WTC11 (cell line): Measurements from ENCODE around the gene KCTD21. TPM values are rescaled to one million over a fixed set of nuclear protein-coding genes. Genes with fewer than 3 reads are reported as not detected.

Source experiments
- ATAC-seq: fragments of 200-7000 bp; cut with Tn5 transposase; 2 replicates; pipeline ENCODE4 v1.10.0; 2021; ENCODE audit warnings: mild to moderate bottlenecking, moderate library complexity
- CTCF ChIA-PET: fragments of 300-600 bp; sonication (Branson Sonifier 250); formaldehyde crosslinking; loops from one replicate; lab custom pipeline; 2021; ENCODE audit warnings: antibody characterized with exemption; lab: Charles Lee
- POLR2A ChIA-PET: fragments of 350-600 bp; sonication (Branson Sonifier 250); formaldehyde crosslinking; loops from one replicate; lab custom pipeline; 2021; ENCODE audit warnings: antibody characterized with exemption; lab: Charles Lee
- DNase-seq: peaks from one replicate; pipeline ENCODE4 v3.0.0; 2021; ENCODE audit warnings: low spot score
- H3K27ac Mint-ChIP-seq: 2 replicates; pipeline ENCODE4 v1.8.0; 2021; ENCODE audit warnings: mixed read lengths
- H3K27me3 Mint-ChIP-seq: 2 replicates; pipeline ENCODE4 v1.8.0; 2021; ENCODE audit warnings: low read depth, mild to moderate bottlenecking, moderate library complexity, mixed read lengths
- H3K36me3 Mint-ChIP-seq: 2 replicates; pipeline ENCODE4 v1.8.0; 2021; ENCODE audit warnings: mixed read lengths
- H3K4me1 Mint-ChIP-seq: 2 replicates; pipeline ENCODE4 v1.8.0; 2022; ENCODE audit warnings: mixed read lengths
- H3K4me3 Mint-ChIP-seq: 2 replicates; pipeline ENCODE4 v1.8.0; 2021; ENCODE audit warnings: mild to moderate bottlenecking, moderate library complexity, mixed read lengths
- H3K9me3 Mint-ChIP-seq: 2 replicates; pipeline ENCODE4 v1.8.0; 2021; ENCODE audit warnings: mixed read lengths
- ARID4B ChIP-seq: sonication (generic); formaldehyde crosslinking; IDR thresholded peaks from 2 replicates; pipeline ENCODE4 v1.8.0; 2023; ENCODE audit warnings: missing genetic modification reagents, mild to moderate bottlenecking, borderline replicate concordance
- ATF3 ChIP-seq: sonication (generic); formaldehyde crosslinking; conservative IDR thresholded peaks from 2 replicates; pipeline ENCODE4 v1.8.1; 2022; ENCODE audit warnings: mild to moderate bottlenecking, missing genetic modification reagents
- ATF6 ChIP-seq: sonication (generic); formaldehyde crosslinking; IDR thresholded peaks from 2 replicates; pipeline ENCODE4 v1.8.1; 2023; ENCODE audit warnings: mild to moderate bottlenecking, missing genetic modification reagents
- ERG ChIP-seq: fragments of 250-450 bp; sonication (Bioruptor Pico); IDR thresholded peaks from 2 replicates; pipeline ENCODE4 v1.8.0; 2021; ENCODE audit warnings: mild to moderate bottlenecking
- GTF2I ChIP-seq: fragments of 250-450 bp; sonication (Bioruptor Pico); conservative IDR thresholded peaks from 2 replicates; pipeline ENCODE4 v1.4.0; 2021; ENCODE audit warnings: mild to moderate bottlenecking
- KAT7 ChIP-seq: sonication (generic); formaldehyde crosslinking; IDR thresholded peaks from 2 replicates; pipeline ENCODE4 v1.8.1; 2023; ENCODE audit warnings: missing genetic modification reagents, mild to moderate bottlenecking, borderline replicate concordance
- NR1H2 ChIP-seq: sonication (generic); formaldehyde crosslinking; IDR thresholded peaks from 2 replicates; pipeline ENCODE4 v1.9.0; 2021; ENCODE audit warnings: mild to moderate bottlenecking, moderate library complexity, missing genetic modification reagents
- OVOL2 ChIP-seq: fragments of 250-450 bp; sonication (Bioruptor Pico); IDR thresholded peaks from 2 replicates; pipeline ENCODE4 v1.9.0; 2021; ENCODE audit warnings: mild to moderate bottlenecking, borderline replicate concordance
- PRRX2 ChIP-seq: fragments of 250-450 bp; sonication (Bioruptor Pico); IDR thresholded peaks from 2 replicates; pipeline ENCODE4 v1.8.0; 2021; ENCODE audit warnings: mild to moderate bottlenecking
- SMAD3 ChIP-seq: sonication (generic); formaldehyde crosslinking; IDR thresholded peaks from 2 replicates; pipeline ENCODE4 v1.8.0; 2022; ENCODE audit warnings: missing genetic modification reagents, mild to moderate bottlenecking, borderline replicate concordance
- SMAD4 ChIP-seq: sonication (generic); formaldehyde crosslinking; IDR thresholded peaks from 2 replicates; pipeline ENCODE4 v1.8.0; 2022; ENCODE audit warnings: mild to moderate bottlenecking, missing genetic modification reagents
- TEAD4 ChIP-seq: sonication (generic); formaldehyde crosslinking; IDR thresholded peaks from 2 replicates; pipeline ENCODE4 v1.8.0; 2022; ENCODE audit warnings: mild to moderate bottlenecking, missing genetic modification reagents
- ZBTB21 ChIP-seq: sonication (generic); formaldehyde crosslinking; IDR thresholded peaks from 2 replicates; pipeline ENCODE4 v1.8.1; 2023; ENCODE audit warnings: mild to moderate bottlenecking, missing genetic modification reagents, borderline replicate concordance
- ZNF121 ChIP-seq: sonication (generic); formaldehyde crosslinking; IDR thresholded peaks from 2 replicates; pipeline ENCODE4 v1.8.0; 2023; ENCODE audit warnings: missing genetic modification reagents
- ZNF138 ChIP-seq: sonication (generic); formaldehyde crosslinking; conservative IDR thresholded peaks from 2 replicates; pipeline ENCODE4 v1.8.1; 2022; ENCODE audit warnings: mild to moderate bottlenecking, moderate library complexity, missing genetic modification reagents
- ZNF263 ChIP-seq: sonication (generic); formaldehyde crosslinking; IDR thresholded peaks from 2 replicates; pipeline ENCODE4 v1.8.1; 2022; ENCODE audit warnings: low read depth, mild to moderate bottlenecking, moderate library complexity, missing genetic modification reagents
- ZNF317 ChIP-seq: sonication (generic); formaldehyde crosslinking; IDR thresholded peaks from 2 replicates; pipeline ENCODE4 v1.8.1; 2023; ENCODE audit warnings: low read depth, mild to moderate bottlenecking, moderate library complexity, missing genetic modification reagents, borderline replicate concordance
- ZNF396 ChIP-seq: fragments of 250-450 bp; sonication (Bioruptor Pico); IDR thresholded peaks from 2 replicates; pipeline ENCODE4 v1.8.0; 2021; ENCODE audit warnings: mild to moderate bottlenecking, moderate library complexity, borderline replicate concordance
- total RNA-seq: library from RNA; stranded (reverse); gene quantifications from 3 replicates; pipeline ENCODE4 v1.2.3, GENCODE V29; 2021

The KCTD21 gene
- total RNA-seq, 1 experiment from 2014 or later, result 2.8 TPM

GRCh38 chr11:78192223-78192719 is 3.8 kb upstream of the KCTD21 start:
- ATAC-seq (no peak), DNase-seq (no peak)
- Mint-ChIP-seq H3K27me3 (no peaks in the 10 kb centered on the region; the same call in 1 of the 2 replicates), H3K4me1 (peaks cover 15% of the 10 kb centered on the region), H3K36me3 (no peaks in the 10 kb centered on the region), H3K27ac (no peak overlapping the region), H3K4me3 (no peak overlapping the region), H3K9me3 (no peaks in the 10 kb centered on the region)
- ChIA-PET POLR2A (no interaction called here), CTCF (interaction anchor here (0.7 kb wide), 1 partner anchor 1394 kb away, joined by 4 read pairs; no protein-coding TSS in a partner anchor)
- no peak for TF ChIP-seq TEAD4
- no peak for TF ChIP-seq SMAD3 (CRISPR knock-in tag)
- TF ChIP-seq ZNF121 (CRISPR knock-in tag), result no peak
- TF ChIP-seq GTF2I (CRISPR knock-in tag), result no peak
- TF ChIP-seq OVOL2 (CRISPR knock-in tag), result no peak
- TF ChIP-seq ZBTB21 (CRISPR knock-in tag), result no peak
- no peak for TF ChIP-seq KAT7 (CRISPR knock-in tag)
- no peak for TF ChIP-seq ZNF138 (CRISPR knock-in tag)
- TF ChIP-seq ATF6 (CRISPR knock-in tag), result no peak
- TF ChIP-seq PRRX2, result no peak
- TF ChIP-seq ZNF263 (CRISPR knock-in tag), result no peak
- no peak for TF ChIP-seq SMAD4 (CRISPR knock-in tag)
- TF ChIP-seq NR1H2, result no peak
- TF ChIP-seq ZNF317 (CRISPR knock-in tag), result no peak
- no peak for TF ChIP-seq ARID4B (CRISPR knock-in tag)
- no peak for TF ChIP-seq ATF3 (CRISPR knock-in tag)
- no peak for TF ChIP-seq ERG (CRISPR knock-in tag)
- no peak for TF ChIP-seq ZNF396 (CRISPR knock-in tag)
